Spleen (tissue), 11 donors: ENCODE measurements around the gene C1QTNF2. TPM values are rescaled to one million over a fixed set of nuclear protein-coding genes. Genes with fewer than 3 reads are reported as not detected.
"Not testable (repeated sequence)": the region's sequence is repeated elsewhere in the genome, so short reads cannot be mapped to it uniquely, and the experiment has no call there.

Source experiments
- DNase-seq: peaks from one replicate; pipeline ENCODE4 v3.0.0-alpha.2; 2020
- H3K27ac ChIP-seq, 8 donors: fragments of 200-600 bp; sonication (generic) in 7 of 8; 1 replicate in 4 of 8; 2 replicates in 4 of 8; pipeline versions ENCODE4 v1.5.0 to v1.8.0; 2016 to 2021; ENCODE audit warnings: inconsistent platforms in 4 of 8, mild to moderate bottlenecking in 4 of 8, moderate library complexity in 1 of 8
- H3K27me3 ChIP-seq, 7 donors: fragments of 200-600 bp; sonication (generic) in 6 of 7; replicated peaks in 1 of 7; 1 replicate in 4 of 7; 2 replicates in 3 of 7; pipeline versions ENCODE4 v1.5.0 to v1.8.0; 2016 to 2021; ENCODE audit warnings: inconsistent platforms in 3 of 7, mild to moderate bottlenecking in 1 of 7
- H3K36me3 ChIP-seq, 6 donors: fragments of 200-600 bp; sonication (generic) in 5 of 6; 1 replicate in 4 of 6; 2 replicates in 2 of 6; pipeline versions ENCODE4 v1.5.0 to v1.8.0; 2016 to 2021; ENCODE audit warnings: inconsistent platforms in 2 of 6
- H3K4me1 ChIP-seq, 6 donors: fragments of 200-600 bp; sonication (generic) in 5 of 6; 1 replicate in 3 of 6; 2 replicates in 3 of 6; pipeline versions ENCODE4 v1.5.0 to v1.8.0; 2016 to 2021; ENCODE audit warnings: inconsistent platforms in 3 of 6
- H3K4me3 ChIP-seq, 8 donors: fragments of 200-600 bp; sonication (generic) in 7 of 8; 1 replicate in 4 of 8; 2 replicates in 4 of 8; pipeline versions ENCODE4 v1.5.0 to v1.8.0; 2016 to 2021; ENCODE audit warnings: inconsistent platforms in 4 of 8, mild to moderate bottlenecking in 4 of 8, moderate library complexity in 2 of 8
- H3K9me3 ChIP-seq, 8 donors: fragments of 200-600 bp; sonication (generic) in 7 of 8; 1 replicate in 4 of 8; 2 replicates in 4 of 8; pipeline versions ENCODE4 v1.5.0 to v1.8.0; 2016 to 2021; ENCODE audit warnings: inconsistent platforms in 4 of 8
- CTCF ChIP-seq, 11 experiments: fragments of 200-600 bp in 7 of 11; fragments of 450-650 bp in 4 of 11; sonication (generic) in 4 of 11; IDR thresholded peaks in 8 of 11; conservative IDR thresholded peaks in 3 of 11; 1 replicate in 7 of 11; 2 replicates in 4 of 11; pipeline versions ENCODE4 v1.4.0 to v1.8.0; 2016 to 2021; ENCODE audit warnings: antibody characterized with exemption in 11 of 11, inconsistent platforms in 4 of 11, mild to moderate bottlenecking in 1 of 11
- POLR2A ChIP-seq, 3 donors: fragments of 450-650 bp; IDR thresholded peaks; one replicate each; pipeline ENCODE4 v1.5.1; 2017; ENCODE audit warnings: antibody characterized with exemption in 3 of 3, mild to moderate bottlenecking in 1 of 3
- POLR2AphosphoS5 ChIP-seq, 3 donors: sonication (generic); formaldehyde crosslinking; IDR thresholded peaks; one replicate each; pipeline ENCODE4 v1.5.1; 2017; ENCODE audit warnings: antibody characterized with exemption in 3 of 3
- WGBS, 5 donors: extraction: QIAGEN DNeasy Blood & Tissue Kit in 3 of 5; methylation state at CpG; one replicate each; pipeline versions ENCODE4 v1.1.5 to v1.1.7; 2013 to 2018; 5-methylcytosine and 5-hydroxymethylcytosine counted together
- intact Hi-C: fragments of 100-400 bp; cut with DNase I; formaldehyde crosslinking; loops from one replicate; pipeline ENCODE4 v1.15.0; 2023; ENCODE audit warnings: low total_unique reads
- polyA plus RNA-seq, 3 donors: library from polyadenylated mRNA; stranded (reverse); fragments of 200-250 nt; gene quantifications; one replicate each; pipeline ENCODE4 v1.2.1, GENCODE V29; 2013
- total RNA-seq, 7 donors: library from RNA; depleted of rRNA in 3 of 7; stranded (reverse); fragments of >200 nt in 3 of 7; fragmentation: NEBNext Ultra II Directional in 4 of 7; extraction: Animal tissue kit (Norgen Biotek cat#: 25700) in 4 of 7; gene quantifications; one replicate each; pipeline versions ENCODE4 v1.1.0 to v1.2.1, GENCODE V29; 2016 to 2021
- donor health status: healthy with polysubstance abuse.
- donor health status: DM: no; HTN: no; CAD: no; lungs with moderate emphysema.
- donor health status: DM: no; HTN: no; CAD: no.
- donor health status: Bipolar disorder and iron deficiency.
- donor health status: healthy.
- donor health status: DM: no; HTN: no; CAD: no.
- donor health status: DM: yes; HTN: yes; CAD: no.

The C1QTNF2 gene
- total and polyA plus RNA-seq, 10 donors: 0.16 to 0.52 (median 0.32) TPM; not detected in 3

- TF ChIP-seq POLR2A (IDR thresholded peaks at IDR 0.05) (no peak), POLR2AphosphoS5 (IDR thresholded peaks at IDR 0.05) (no peak), CTCF (IDR thresholded peaks at IDR 0.05 in 8 of 11, conservative IDR thresholded peaks at IDR 0.05 in 3 of 11) (no peak)
- no peaks in the 10 kb centered on the region for H3K36me3 ChIP-seq
- peaks cover 0 to 14% (median 8%) of the 10 kb centered on the region in 6 donors for H3K4me1 ChIP-seq
- intact Hi-C loops: loop anchor here (5.0 kb wide), 1 partner anchor 319 kb away; no protein-coding TSS in a partner anchor
- H3K27ac ChIP-seq: peak overlapping the region; percentile 7 to 78 (median 61)
- H3K9me3 ChIP-seq: no peaks in the 10 kb centered on the region
- DNase-seq: no peak
- H3K27me3 ChIP-seq: no peaks in the 10 kb centered on the region
- no peak overlapping the region for H3K4me3 ChIP-seq
- 57 to 75% (median 67%) methylated on average over 6 of the region's 6 CpGs for WGBS, 5 donors
Observed at GRCh38 chr5:160341309-160341870, 29.0 kb downstream of the C1QTNF2 start.

GRCh38 chr5:160340513-160340912 lies 29.9 kb downstream of the C1QTNF2 start:
- intact Hi-C loops: loop anchor here (5.0 kb wide), 1 partner anchor 318 kb away; no protein-coding TSS in a partner anchor
- not testable (repeated sequence) for DNase-seq, H3K4me3 ChIP-seq

GRCh38 chr5:160339406-160340130 lies 30.9 kb downstream of the C1QTNF2 start:
- peaks cover 0 to 5% (median 0%) of the 10 kb centered on the region in 6 donors for H3K4me1 ChIP-seq
- 75 to 86% (median 82%) methylated on average over 10 of the region's 10 CpGs for WGBS, 5 donors
- no peaks in the 10 kb centered on the region for H3K36me3 ChIP-seq

More at GRCh38 chr5:160340513-160340912, 29.9 kb downstream of the C1QTNF2 start:
- H3K36me3 ChIP-seq, H3K27ac ChIP-seq, H3K27me3 ChIP-seq, H3K9me3 ChIP-seq: not testable (repeated sequence)
- H3K4me1 ChIP-seq: peaks cover 0 to 14% (median 7%) of the 10 kb centered on the region in 6 donors

GRCh38 chr5:160334716-160335115 lies 35.7 kb downstream of the C1QTNF2 start:
- DNase-seq, intact Hi-C loops, H3K36me3 ChIP-seq, H3K4me3 ChIP-seq, H3K27me3 ChIP-seq, H3K27ac ChIP-seq, H3K9me3 ChIP-seq, H3K4me1 ChIP-seq: not testable (repeated sequence)
- WGBS, 5 donors: 77 to 88% (median 84%) methylated on average over 3 of the region's 3 CpGs

More at GRCh38 chr5:160339406-160340130, 30.9 kb downstream of the C1QTNF2 start:
- TF ChIP-seq POLR2AphosphoS5 (IDR thresholded peaks at IDR 0.05) (no peak), POLR2A (IDR thresholded peaks at IDR 0.05) (no peak), CTCF (IDR thresholded peaks at IDR 0.05 in 8 of 11, conservative IDR thresholded peaks at IDR 0.05 in 3 of 11) (no peak)
- intact Hi-C loops: loop anchor here (5.0 kb wide), 1 partner anchor 317 kb away; no protein-coding TSS in a partner anchor
- Histone ChIP-seq H3K4me3 (no peak overlapping the region), H3K27ac (no peak overlapping the region), H3K27me3 (no peaks in the 10 kb centered on the region), H3K9me3 (no peaks in the 10 kb centered on the region)
- DNase-seq: no peak

- Histone ChIP-seq H3K36me3 (no peaks in the 10 kb centered on the region), H3K27me3 (no peaks in the 10 kb centered on the region), H3K9me3 (no peaks in the 10 kb centered on the region), H3K4me3 (no peak overlapping the region), H3K4me1 (no peaks in the 10 kb centered on the region), H3K27ac (no peak overlapping the region)
- intact Hi-C loops: no loop called here
- WGBS, 5 donors: 51 to 75% (median 59%) methylated on average over 3 of the region's 3 CpGs
- DNase-seq: no peak
- TF ChIP-seq POLR2A (IDR thresholded peaks at IDR 0.05) (no peak), POLR2AphosphoS5 (IDR thresholded peaks at IDR 0.05) (no peak), CTCF (IDR thresholded peaks at IDR 0.05 in 8 of 11, conservative IDR thresholded peaks at IDR 0.05 in 3 of 11) (no peak)
Observed at GRCh38 chr5:160333721-160334120, 36.7 kb downstream of the C1QTNF2 start.
